Measurements from ENCODE around the gene KRT77. TPM values are rescaled to one million over a fixed set of nuclear protein-coding genes. Genes with fewer than 3 reads are reported as not detected.

The KRT77 gene
- total RNA-seq, 6 donors from 2014 or later = not detected

GRCh38 chr12:52663420-52663819 lies 39.9 kb downstream of the KRT77 start:
- H3K36me3 ChIP-seq = no peaks in the 10 kb centered on the region
- H3K9me3 ChIP-seq = no peaks in the 10 kb centered on the region
- no peaks in the 10 kb centered on the region for H3K27me3 ChIP-seq
- H3K4me3 ChIP-seq = no peak overlapping the region
- DNase-seq = no peak
- H3K27ac ChIP-seq = no peak overlapping the region
- TF ChIP-seq CTCF (IDR thresholded peaks at IDR 0.05) (no peak), EP300 (IDR thresholded peaks at IDR 0.05) (no peak), POLR2AphosphoS5 (IDR thresholded peaks at IDR 0.05) (no peak), POLR2A (IDR thresholded peaks at IDR 0.05) (no peak)
- H3K4me1 ChIP-seq = no peaks in the 10 kb centered on the region
- ATAC-seq (ENCODE audit: low FRiP score in 2 of 2) = no peak

- no peaks in the 10 kb centered on the region for H3K9me3 ChIP-seq
- H3K27me3 ChIP-seq = no peaks in the 10 kb centered on the region
- no peaks in the 10 kb centered on the region for H3K4me1 ChIP-seq
- TF ChIP-seq CTCF (IDR thresholded peaks at IDR 0.05) (no peak), POLR2A (IDR thresholded peaks at IDR 0.05) (no peak), POLR2AphosphoS5 (IDR thresholded peaks at IDR 0.05) (no peak), EP300 (IDR thresholded peaks at IDR 0.05) (no peak)
- no peak overlapping the region for H3K27ac ChIP-seq
- ATAC-seq (ENCODE audit: low FRiP score in 2 of 2) (no peak), DNase-seq (no peak)
- no peak overlapping the region for H3K4me3 ChIP-seq
- H3K36me3 ChIP-seq = no peaks in the 10 kb centered on the region
Measured at GRCh38 chr12:52662918-52663229, 40.5 kb downstream of the KRT77 start.

GRCh38 chr12:52662093-52662917 lies 41.0 kb downstream of the KRT77 start:
- TF ChIP-seq EP300 (IDR thresholded peaks at IDR 0.05) = no peak
- TF ChIP-seq POLR2AphosphoS5 (IDR thresholded peaks at IDR 0.05) = no peak
- no peak for TF ChIP-seq CTCF (IDR thresholded peaks at IDR 0.05)
- TF ChIP-seq POLR2A (IDR thresholded peaks at IDR 0.05) = no peak
- DNase-seq (no peak), ATAC-seq (ENCODE audit: low FRiP score in 2 of 2) (no peak)
- H3K4me3 ChIP-seq = no peak overlapping the region
- H3K27me3 ChIP-seq = no peaks in the 10 kb centered on the region
- 63 to 72% methylated on average over 10 of the region's 10 CpGs for WGBS, 2 donors
- H3K9me3 ChIP-seq = no peaks in the 10 kb centered on the region
- no peaks in the 10 kb centered on the region for H3K4me1 ChIP-seq
- H3K27ac ChIP-seq = no peak overlapping the region
- no peaks in the 10 kb centered on the region for H3K36me3 ChIP-seq

- DNase-seq = no peak
- H3K36me3 ChIP-seq = no peaks in the 10 kb centered on the region
- H3K27me3 ChIP-seq = no peaks in the 10 kb centered on the region
Measured at GRCh38 chr12:52661668-52662067, 41.7 kb downstream of the KRT77 start.

More at GRCh38 chr12:52661668-52662067, 41.7 kb downstream of the KRT77 start:
- 84 to 91% methylated on average over 3 of the region's 3 CpGs for WGBS, 2 donors
- Histone ChIP-seq H3K4me1 (no peaks in the 10 kb centered on the region), H3K27ac (no peak overlapping the region), H3K4me3 (no peak overlapping the region), H3K9me3 (no peaks in the 10 kb centered on the region)
- no peak for ATAC-seq (ENCODE audit: low FRiP score in 2 of 2)
- no peak for TF ChIP-seq POLR2A (IDR thresholded peaks at IDR 0.05)
- TF ChIP-seq EP300 (IDR thresholded peaks at IDR 0.05) = no peak
- no peak for TF ChIP-seq POLR2AphosphoS5 (IDR thresholded peaks at IDR 0.05)
- no peak for TF ChIP-seq CTCF (IDR thresholded peaks at IDR 0.05)
